Retina (tissue), 1 donor: ENCODE data around the gene NHLH1.
"Not testable (repeated sequence)": the region's sequence is repeated elsewhere in the genome, so short reads cannot be mapped to it uniquely, and the experiment has no call there.

Source experiments
- DNase-seq: peaks from one replicate; pipeline ENCODE4 v3.0.0-alpha.2; 2016

Gene NHLH1

DNA sequence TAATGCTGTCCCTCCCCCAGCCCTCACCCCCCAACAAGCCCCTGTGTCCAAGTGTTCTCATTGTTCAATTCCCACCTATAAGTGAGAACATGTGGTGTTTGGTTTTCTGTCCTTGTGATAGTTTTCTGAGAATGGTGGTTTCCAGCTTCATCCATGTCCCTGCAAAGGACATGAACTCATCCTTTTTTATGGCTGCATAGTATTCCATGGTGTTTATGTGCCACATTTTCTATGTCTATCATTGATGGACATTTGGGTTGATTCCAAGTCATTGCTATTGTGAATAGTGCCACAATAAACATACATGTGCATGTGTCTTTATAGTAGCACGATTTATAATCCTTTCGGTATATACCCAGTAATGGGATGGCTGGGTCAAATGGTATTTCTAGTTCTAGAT is 17.9 kb downstream of the NHLH1 start:
- DNase-seq, result not testable (repeated sequence)

DNA sequence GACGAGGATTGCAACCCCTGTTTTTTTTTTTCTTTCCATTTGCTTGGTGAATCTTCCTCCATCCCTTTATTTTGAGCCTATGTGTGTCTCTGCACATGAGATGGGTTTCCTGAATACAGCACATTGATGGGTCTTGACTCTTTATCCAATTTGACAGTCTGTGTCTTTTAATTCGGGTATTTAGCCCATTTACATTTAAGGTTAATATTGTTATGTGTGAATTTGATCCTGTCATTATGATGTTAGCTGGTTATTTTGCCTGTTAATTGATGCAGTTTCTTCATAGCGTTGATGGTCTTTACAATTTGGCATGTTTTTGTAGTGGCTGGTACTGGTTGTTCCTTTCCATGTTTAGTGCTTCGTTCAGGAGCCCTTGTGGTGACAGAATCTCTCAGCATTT is 21.5 kb downstream of the NHLH1 start:
- not testable (repeated sequence) for DNase-seq

DNA sequence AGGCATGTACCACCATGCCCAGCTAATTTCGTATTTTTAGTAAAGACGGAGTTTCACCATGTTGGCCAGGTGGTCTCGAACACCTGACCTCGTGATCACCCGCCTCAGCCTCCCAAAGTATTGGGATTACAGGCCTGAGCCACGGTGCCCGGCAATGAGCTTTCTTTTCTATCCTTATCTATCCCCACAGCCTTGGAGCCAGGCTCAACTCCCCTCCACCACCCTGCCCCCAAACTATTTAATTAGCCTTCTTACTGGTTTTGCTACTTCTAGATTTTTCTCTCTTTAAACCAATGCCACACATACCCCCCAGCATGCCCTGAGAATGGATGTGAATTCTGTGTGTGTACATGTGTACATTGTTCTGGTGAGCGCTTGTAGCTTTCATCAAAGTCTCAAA is 27.8 kb downstream of the NHLH1 start:
- DNase-seq, result no peak

DNA sequence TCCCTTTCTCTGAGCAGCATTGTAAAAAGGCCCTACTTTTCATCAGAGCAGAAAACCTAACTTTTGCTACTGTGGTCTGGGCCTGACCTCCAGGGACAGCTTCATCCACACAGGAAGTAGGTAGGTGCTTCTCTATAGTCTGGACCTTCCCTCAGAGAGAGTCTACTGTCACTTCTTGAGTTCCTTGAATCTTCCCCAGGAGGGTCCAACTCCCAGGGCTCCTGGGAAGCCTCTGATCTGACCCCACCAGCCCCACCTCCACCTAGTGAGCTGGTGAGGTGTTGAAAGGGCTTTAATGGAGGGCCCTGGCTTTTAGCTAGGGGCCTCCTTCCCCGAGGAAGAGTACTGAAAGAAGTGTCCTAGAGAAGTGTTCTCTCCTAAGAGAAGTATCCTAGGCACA is 30.8 kb downstream of the NHLH1 start:
- DNase-seq, result no peak

DNA sequence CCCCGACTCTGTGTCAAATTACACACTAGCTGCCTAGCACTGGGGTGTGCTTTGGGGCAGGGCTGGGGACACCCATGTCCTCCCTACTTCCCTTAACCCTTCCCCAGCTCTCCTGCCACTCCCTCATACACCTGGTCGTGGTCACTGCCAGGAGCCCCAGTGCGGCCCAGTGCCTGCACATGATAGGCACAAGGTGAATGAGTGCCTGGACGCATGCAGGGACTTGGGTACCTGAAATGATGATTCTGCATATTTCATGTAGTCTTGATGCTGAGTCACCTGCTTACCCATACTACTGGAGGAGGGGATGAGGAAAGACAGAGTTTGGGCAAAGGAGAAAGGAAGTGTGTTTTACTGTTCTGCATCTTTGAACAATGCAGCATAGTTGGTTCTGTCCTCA is 32.0 kb downstream of the NHLH1 start:
- DNase-seq, result no peak

DNA sequence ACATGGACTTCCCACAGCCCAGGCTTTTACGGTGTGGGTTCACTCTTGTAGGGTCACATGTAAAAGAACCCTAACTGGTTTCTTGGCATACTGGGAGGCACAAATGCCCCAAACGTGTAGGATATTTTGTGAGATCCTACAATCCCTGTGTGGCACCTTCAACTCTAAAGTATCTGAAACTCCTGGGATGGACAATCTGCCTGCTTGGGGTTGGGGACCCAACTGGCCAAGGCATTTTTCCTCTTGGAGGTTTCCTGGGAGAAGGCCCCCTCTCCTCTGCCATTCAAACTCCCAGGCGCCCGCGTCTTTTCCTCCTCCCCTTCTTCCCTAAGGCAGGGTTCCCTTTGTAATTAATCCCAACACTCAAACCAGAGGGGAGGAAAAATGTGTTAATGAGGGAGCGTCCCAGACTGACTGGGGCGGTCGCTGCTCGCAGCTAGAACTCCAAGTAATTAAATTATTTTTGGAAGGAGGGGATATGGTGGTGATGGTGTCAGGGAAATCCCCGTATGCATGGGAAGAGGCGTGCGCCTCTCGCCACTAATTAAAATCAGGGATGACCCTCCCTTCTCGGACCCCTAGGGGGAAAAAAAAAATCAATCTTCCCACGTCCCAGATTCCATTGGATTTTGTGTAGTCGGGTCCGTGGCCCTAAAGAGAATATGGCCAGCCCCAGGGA is 32.8 kb downstream of the NHLH1 start:
- no peak for DNase-seq

DNA sequence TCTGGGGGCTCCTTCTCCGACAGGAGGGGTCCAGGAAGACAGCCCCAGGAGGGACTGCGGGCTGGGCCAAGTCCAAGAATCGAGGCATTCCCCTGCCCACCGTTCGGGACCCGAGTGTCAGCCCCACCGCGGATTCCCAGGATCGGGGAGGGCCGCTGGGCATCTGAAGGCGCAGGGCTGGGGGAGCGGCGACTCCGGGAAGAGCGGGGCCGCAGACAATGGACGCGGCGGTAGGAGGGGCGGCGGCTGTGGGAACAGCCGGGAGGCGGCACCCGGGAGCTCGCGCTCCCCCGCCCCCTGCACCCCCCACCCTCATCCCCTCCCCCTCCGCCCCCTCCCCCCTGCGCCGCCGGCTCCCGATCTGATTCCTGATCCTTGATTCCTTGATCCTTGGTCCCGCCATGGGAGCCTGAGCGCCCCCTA is 33.4 kb downstream of the NHLH1 start, which contains the start of gene VANGL2:
Gene VANGL2 (plus strand): TSS at position 342 of the 423 bp plus-strand sequence. CDS start 15,274 bp downstream, outside the sequence.
- DNase-seq, result peak; percentile 97

DNA sequence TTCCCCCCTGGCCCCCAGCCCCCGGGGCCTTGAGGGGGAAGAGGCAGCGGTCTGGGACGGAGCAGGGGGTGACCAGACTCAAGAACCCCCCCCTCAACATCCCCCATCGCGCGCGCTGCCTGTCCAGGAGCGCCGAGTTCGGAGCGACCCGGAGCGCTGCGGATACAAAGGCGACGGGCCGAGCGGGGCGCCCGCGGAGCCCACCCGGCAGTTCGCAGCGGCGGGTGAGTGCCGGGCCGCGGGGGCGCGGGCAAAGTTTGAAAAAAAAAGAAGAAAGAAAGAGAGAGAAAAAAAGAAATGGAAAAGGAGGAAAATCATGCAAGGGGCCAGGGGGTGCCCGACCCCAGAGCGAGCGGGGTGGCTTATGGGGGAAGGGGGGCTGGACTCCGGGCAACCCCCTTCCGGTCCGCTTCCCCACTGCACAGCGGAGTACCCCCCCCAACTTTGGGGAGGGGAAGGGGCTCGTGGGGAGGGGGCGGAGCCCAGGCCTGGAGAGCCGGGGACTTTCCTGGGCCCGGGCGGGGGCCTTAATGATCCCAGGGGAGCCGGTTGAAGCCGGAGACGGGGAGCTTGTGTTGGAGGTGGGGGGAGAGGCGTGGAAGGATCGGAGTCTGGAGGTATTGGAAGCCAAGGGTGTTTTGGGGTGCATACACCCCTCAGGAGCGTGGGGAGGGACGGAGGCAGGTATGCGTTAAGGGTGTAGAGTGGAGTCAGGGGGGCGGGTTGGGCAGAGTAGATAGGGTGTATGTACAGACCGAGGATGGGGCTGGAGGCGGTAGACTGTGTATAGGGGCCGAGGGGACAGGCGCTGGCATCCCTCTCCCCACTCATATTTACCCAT is 34.0 kb downstream of the NHLH1 start:
- peak; percentile 78 for DNase-seq

DNA sequence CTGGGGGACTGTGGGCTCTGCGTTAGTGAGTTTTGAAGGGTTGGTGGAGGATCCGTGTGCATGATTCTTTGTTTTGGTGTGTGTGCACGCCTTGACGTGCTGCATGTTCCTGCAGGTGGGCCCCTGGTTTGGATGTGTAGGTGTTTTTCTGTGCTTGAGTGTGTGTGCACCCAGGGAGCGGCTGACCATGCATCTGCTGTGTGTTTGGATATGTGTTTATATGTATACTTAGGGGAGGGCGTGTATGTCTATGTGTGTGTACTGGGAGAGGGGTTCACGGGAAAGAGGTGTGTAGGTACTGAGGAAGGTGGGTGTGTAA is 34.6 kb downstream of the NHLH1 start:
- DNase-seq, result no peak

DNA sequence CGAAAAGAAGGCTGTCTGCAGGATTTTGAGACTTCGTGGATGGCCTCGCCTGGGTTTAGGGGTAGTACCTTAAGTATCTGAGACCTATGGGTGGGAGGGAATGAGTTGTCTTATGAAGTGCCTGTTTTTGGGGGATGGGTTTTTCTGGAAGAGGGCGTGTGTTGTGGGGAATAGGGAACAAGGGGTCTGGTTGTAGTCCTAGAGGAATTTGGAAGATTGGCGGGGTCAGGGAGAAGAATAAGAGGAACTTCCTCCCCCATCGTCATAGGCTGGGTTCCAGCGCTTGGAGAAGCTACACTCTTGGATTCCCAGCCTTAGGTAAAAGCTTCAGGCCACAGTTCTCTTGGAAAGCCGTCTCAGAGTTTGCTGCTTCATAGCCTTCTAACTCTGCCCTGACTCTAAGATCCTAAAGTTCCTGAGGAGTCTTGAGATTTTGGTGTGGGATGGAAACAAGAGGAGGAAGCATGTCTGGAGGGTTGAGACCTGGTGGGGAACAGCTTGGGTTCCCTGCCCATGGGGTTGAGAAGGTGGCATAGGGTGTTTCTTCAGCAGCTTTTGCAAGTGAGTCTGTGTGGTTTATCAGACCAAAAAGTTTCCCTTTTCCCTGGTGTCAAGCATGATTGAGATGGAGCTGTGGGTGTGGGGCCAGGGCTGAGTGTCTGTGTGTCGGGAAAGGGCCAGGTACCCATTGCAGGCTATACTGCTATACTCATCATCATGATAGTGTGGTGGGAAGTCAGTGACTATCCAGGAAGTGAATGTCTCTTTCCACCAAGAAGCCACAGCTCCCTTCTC is 35.3 kb downstream of the NHLH1 start:
- no peak for DNase-seq

DNA sequence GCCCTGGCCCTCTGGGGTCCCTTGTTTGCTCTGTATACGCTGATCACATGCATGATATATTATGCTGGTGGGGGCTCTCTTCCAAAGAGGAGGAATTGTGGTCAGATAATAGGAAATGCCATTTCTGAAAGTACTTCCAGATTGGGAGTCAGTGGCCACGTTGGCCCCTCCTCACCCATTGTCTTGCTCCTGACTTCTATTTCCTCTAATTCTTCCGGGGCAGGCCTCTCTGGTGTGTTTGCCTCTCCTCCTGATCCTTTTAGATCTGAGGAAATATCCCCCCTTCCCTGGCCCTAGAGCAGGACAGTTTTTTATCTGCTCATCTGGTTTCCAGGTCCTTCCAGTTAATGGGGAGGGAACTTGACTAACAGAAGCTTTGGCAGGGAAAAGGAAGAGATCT is 36.4 kb downstream of the NHLH1 start:
- no peak for DNase-seq

DNA sequence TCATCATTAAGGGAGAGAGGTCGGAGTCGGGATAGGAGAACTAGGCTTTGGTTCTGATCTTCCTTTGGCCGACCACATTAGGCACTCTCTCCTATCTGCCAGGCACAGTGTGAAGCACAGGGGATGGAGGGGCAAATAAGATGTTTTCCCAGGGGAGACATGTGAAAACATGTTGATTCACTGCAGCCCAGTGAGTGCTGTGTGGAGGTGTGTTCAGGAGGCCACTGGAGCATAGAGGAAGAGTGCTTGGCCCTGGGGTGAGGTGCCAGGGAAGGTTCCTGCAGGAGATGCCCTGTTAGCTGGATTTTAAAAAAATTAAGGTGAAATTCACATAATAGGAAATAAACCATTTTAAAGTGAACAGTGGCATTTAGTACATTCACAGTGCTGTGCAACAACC is 37.2 kb downstream of the NHLH1 start:
- no peak for DNase-seq

DNA sequence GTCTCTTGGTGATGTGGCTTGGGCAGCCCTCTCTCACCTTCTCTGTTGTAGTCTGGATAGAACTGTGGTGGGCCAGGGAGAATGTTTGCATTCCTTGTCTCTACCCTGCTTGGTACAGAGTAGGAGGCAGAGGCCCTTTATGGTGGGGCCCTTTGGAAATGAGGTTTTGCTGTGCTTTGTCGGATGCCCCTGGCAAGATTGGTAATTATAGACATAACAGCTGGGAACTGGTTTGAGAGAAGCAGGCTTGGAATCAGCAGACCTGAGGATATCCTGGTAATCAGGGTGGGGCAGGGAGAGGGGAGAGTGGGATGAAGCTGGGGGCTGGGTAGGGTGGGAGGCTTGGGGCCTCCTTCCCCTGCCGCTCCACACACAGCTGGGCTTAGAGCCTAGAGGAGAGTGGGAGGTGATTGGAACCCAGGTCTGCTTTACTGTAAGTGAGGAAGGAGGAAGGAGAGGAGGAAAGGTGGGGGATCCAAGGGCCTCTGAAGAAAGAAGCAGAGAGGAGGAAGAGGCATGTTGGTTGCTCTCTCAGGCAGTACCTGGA is 38.5 kb downstream of the NHLH1 start:
- no peak for DNase-seq

DNA sequence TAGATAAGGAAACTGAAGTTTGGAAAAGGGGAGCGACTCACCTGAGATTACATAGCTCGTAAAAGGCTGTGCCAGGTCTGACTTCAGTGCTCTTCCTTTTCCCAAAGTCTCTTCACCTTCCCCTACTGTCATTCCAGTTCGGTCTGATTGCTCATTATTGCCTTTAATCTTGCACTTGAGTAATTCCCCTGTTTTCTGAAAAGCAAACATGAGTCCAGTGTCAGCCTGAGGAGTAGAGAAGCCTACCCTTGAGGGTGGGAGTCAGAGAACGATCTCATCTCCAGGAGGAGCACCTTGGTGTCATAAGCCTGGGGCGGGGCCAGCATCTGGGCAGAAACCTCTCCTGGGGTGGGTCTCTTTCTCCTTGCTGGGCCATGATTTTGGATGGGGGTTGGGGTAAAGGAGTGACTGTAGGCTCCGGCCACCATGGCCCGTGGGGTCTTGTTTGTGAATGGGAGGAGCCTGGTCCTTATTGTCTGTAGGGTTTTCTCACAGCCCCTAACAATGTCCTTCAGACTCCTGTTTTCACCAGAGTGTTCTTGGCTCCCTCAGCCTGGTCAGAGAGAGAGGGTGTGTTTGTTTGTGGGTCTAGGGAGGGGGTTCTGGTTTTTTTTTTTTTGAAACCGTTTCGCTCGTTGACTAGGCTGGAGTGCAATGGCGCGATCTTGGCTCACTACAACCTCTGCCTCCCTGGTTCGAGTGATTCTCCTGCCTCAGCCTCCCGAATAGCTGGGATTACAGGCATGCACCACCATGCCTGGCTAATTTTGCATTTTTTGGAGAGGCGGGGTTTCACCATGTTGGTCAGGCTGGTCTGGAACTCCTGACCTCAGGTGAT is 39.5 kb downstream of the NHLH1 start:
- DNase-seq, result no peak

DNA sequence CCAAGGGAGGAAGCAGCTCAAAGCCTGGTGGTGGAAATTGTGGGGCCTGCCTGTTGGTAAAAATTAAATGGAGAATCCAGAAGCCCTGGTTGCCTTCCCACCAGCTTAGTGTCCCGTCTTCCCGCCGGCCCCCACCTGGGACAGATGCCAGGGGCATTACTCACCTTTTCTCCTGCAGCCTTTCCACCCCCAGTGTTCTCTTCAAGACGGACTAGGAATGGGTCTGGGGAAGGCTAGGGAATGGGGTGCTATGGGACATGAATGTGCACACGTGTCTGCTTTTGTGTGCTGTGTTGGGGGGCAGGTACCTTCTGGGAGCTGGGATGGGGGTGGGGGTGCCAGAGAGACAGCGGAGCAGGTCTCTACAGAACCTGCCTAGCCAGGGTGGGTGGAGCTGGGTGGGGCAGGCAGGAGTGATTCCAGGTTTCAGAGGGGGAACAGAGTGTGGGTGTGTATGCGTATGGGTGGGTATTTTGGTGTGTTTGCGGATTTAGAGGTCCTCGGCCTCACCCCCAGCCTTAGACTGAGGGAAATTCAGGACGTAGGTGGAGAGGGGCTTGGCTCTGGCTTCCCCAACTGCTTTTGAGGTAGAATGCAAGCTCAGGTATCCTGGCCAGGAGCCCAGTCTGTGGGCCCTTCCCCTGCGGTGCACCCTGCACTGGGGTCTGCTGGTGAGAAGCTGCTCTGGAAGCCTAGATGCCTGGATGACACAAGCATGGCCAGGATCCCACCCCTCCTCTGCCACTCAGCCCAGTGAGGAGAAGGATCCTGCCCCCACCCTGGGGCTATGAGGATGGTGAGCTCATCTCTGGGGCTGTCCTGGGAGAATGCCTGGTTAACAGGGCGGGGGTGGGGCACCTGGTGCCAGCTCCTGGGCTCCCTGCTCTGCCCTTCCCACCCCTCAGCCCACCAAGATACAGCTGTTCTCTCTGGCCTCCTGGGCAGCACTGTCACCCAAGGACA is 41.2 kb downstream of the NHLH1 start:
- peak; percentile 33 for DNase-seq

DNA sequence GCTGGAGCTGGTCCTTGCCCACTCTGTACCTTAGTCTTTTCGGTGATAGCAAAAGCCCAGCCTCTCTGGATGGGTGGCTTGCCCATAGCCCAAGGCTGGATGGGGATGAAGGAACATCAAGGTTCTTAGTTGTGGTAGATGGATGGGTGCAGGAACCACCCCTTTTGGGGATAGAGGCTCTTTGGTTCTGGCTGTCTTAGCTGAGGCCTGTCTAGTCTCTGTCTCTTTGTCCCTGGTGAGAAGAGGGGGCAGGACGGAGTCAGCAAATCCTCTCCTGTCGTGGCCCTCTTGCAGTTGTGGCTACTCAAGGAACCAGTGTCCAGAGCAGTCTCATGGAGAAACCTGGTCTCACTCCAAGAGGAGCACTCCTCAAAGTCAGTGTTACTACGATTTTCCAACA is 42.0 kb downstream of the NHLH1 start:
- DNase-seq, result no peak

DNA sequence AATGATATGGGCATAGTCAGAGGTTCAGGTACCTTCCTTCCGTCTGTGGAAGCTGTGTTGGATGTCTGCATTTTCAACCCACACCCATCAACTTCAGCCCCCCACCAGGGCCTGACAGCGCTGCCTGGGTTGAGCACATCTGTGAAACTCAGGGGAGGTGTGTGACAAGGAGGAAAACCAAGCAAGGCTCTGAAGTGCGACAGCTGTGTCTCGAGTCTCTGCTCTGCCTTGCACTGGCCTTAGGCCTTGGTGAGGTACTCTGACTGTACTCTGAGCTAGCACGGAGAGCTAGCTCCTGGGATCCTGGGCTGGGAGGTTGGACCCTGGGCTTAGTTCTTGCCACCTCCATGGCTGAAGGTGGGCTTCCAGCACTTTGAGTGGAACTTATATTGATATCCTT is 42.6 kb downstream of the NHLH1 start:
- DNase-seq, result no peak

DNA sequence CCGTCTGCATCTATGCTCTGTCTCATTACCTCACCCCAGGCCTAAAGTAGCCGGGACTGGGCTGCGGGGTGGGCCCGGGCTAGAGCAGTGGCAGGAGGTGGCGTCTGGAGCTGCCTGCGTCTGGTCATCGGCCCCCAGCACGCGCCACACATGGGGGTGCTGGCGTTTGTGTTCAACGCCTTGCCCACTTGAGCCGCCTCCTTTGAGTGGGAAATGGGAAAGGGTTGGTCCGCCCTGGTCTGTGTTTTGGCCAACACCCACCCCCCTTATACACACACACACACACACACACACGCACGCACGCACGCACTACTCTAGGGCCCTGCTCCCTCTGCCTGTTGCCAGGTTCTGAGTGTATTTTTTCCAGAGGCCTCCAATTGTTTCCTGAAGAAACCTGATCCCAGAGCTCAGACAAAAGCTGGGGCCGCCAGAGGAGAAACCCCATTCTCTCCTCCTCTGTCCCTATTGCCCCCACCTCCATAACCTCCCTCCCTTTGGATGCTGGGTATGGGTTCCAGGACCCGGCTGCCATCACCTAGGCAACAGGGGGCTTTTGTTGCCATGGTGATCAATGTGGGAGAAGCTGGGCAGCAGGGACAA is 43.6 kb downstream of the NHLH1 start:
- DNase-seq, result peak; percentile 88

DNA sequence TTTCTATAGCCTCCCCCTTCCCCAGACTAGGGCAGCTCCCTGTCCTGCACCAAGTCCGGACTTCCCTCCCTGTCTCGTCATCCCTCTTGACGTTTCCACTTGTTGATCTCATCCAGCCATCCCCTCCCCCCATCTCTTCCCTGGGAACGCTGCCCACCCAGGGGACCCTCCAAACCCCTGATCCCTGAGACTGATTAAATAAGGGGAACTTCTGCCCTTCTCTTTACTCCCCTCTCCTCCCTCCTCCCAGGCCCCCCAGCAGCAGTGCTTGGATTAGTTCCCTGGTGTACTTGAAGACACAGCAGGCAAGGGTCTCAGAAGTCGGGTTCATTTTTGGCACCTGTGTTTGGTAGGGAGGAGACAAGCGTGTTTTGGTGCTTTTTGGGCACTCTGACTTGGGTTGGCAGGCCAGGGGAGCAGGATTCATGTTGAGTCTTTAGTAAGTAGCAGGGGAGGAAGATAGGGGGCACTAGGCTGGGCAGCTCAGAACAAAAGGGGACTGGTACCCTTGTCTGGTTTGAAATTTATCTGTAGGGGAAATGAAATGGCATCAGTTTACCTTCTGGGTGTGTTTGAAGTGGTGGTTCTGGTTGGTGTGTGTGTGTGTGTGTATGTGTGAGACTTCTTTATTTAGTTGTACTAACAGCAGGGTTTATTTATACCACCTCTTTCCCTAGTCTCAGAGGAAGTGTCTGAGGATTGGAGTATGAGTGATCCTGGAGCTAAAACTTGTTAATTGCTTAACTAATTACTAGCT is 44.6 kb downstream of the NHLH1 start:
- peak; percentile 73 for DNase-seq

DNA sequence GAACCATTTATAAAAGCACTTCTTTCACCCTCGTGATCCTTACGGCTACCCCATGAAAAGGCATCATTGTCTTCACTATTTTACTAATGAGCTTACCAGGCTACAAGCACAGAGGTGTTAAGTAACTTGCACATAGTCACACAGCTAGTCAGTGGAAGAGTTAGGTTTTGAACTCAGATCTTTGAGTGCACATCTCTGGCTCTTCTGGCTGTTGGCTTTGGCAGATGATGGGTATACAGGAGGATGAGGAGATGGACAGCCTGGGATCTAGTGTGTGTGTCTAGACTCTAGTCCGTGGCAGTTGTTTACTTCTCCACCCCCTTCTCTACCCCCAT is 45.1 kb downstream of the NHLH1 start:
- DNase-seq, result no peak
